Astrocyte of the spinal cord (primary cell): ENCODE data around the gene ICE1.

Source experiments
- DNase-seq: peaks from one replicate; pipeline ENCODE4 v3.0.0; 2011; ENCODE audit warnings: low read depth, low spot score
- H3K4me3 ChIP-seq: 2 replicates; pipeline ENCODE4 v1.5.1; 2011; ENCODE audit warnings: low read depth, mild to moderate bottlenecking, low read length, moderate library complexity
- CTCF ChIP-seq: IDR thresholded peaks from 2 replicates; pipeline ENCODE4 v1.5.1; 2012; ENCODE audit warnings: low read depth, mild to moderate bottlenecking, low read length, inconsistent platforms
- in situ Hi-C: cut with HindIII; loops from 2 replicates; pipeline ENCODE4 v1.10.0; 2017; ENCODE audit warnings: low sequenced_read_pairs

Gene ICE1

DNA sequence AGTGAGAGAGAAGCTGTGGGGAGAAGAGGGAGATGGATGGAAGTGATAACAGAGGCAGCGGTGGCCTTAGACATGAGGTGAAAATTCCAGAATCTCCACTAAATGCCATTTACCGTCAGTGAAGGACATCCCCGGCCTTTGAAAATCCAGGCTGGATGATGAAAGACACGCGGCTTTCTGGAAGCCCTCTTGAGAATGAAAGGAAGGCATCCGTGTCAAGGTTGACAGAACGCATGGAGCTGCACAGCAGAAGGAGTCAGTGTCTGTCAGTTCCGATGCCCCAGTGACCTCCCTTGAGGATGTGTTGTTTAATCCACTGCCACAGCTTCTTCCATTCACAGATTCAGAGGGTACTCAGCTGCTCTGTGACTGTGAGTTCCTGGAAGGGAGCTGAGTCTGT lies 114.9 kb downstream of the ICE1 start:
- in situ Hi-C loops: no loop called here
- no peak for DNase-seq
- TF ChIP-seq CTCF: no peak
- no peak overlapping the region for H3K4me3 ChIP-seq

- no peak for TF ChIP-seq CTCF
These were observed 117.1 kb downstream of the ICE1 start for GRCh38 chr5:5539590-5539989.

More at GRCh38 chr5:5539590-5539989, 117.1 kb downstream of the ICE1 start:
- no peak overlapping the region for H3K4me3 ChIP-seq
- DNase-seq: no peak
- in situ Hi-C loops: no loop called here
